NCI-H1417 treated with DMSO at 0.1 percent for 48 hours (cell line): ENCODE data around the gene ZNF691.
"Not testable (repeated sequence)": the region's sequence is repeated elsewhere in the genome, so short reads cannot be mapped to it uniquely, and the experiment has no call there.

Experiments
- DNase-seq: peaks from one replicate; lab custom pipeline; 2025; lab: John Stamatoyannopoulos, UW

The ZNF691 gene

GRCh38 chr1:42859366-42859765 is 13.0 kb downstream of the ZNF691 start:
- DNase-seq, result not testable (repeated sequence)

- no peak for DNase-seq
Measured at GRCh38 chr1:42860339-42861013, 14.1 kb downstream of the ZNF691 start.

- DNase-seq, result no peak
Measured at GRCh38 chr1:42861014-42861399, 14.6 kb downstream of the ZNF691 start.

GRCh38 chr1:42866549-42866948 is 20.1 kb downstream of the ZNF691 start:
- DNase-seq, result no peak

GRCh38 chr1:42868466-42868865 is 22.1 kb downstream of the ZNF691 start:
- DNase-seq, result not testable (repeated sequence)

GRCh38 chr1:42869254-42869653 is 22.8 kb downstream of the ZNF691 start:
- not testable (repeated sequence) for DNase-seq

- DNase-seq, result not testable (repeated sequence)
Measured at GRCh38 chr1:42869751-42870150, 23.3 kb downstream of the ZNF691 start.

GRCh38 chr1:42873108-42873507 is 26.7 kb downstream of the ZNF691 start:
- DNase-seq, result not testable (repeated sequence)

GRCh38 chr1:42873670-42874069 is 27.3 kb downstream of the ZNF691 start:
- no peak for DNase-seq

- no peak for DNase-seq
Measured at GRCh38 chr1:42876009-42876408, 29.6 kb downstream of the ZNF691 start.

- DNase-seq, result no peak
Measured at GRCh38 chr1:42877380-42877779, 31.0 kb downstream of the ZNF691 start.

GRCh38 chr1:42880384-42880783 is 34.0 kb downstream of the ZNF691 start:
- no peak for DNase-seq

- DNase-seq, result no peak
Measured at GRCh38 chr1:42886046-42886739, 39.8 kb downstream of the ZNF691 start.

GRCh38 chr1:42886800-42887199 is 40.4 kb downstream of the ZNF691 start:
- no peak for DNase-seq

- no peak for DNase-seq
Measured at GRCh38 chr1:42887366-42887765, 41.0 kb downstream of the ZNF691 start.

- no peak for DNase-seq
Measured at GRCh38 chr1:42888013-42888633, 41.7 kb downstream of the ZNF691 start.

GRCh38 chr1:42889264-42889663 is 42.9 kb downstream of the ZNF691 start:
- no peak for DNase-seq

- no peak for DNase-seq
Measured at GRCh38 chr1:42891465-42892138, 45.2 kb downstream of the ZNF691 start.

GRCh38 chr1:42899960-42900359 is 53.5 kb downstream of the ZNF691 start:
- not testable (repeated sequence) for DNase-seq
